GM19397 (cell line): ENCODE data around the gene ZNF341.
"Not testable (repeated sequence)": the region's sequence is repeated elsewhere in the genome, so short reads cannot be mapped to it uniquely, and the experiment has no call there.

Experiments used
- ATAC-seq: cut with Tn5 transposase; IDR thresholded peaks from one replicate; pipeline ENCODE4 v1.9.1; 2021; ENCODE audit warnings: mild to moderate bottlenecking, moderate library complexity; ENCODE audit not compliant: unreplicated experiment

The ZNF341 gene

GRCh38 chr20:33728463-33728862 is 3.3 kb upstream of the ZNF341 start:
- no peak for ATAC-seq

GRCh38 chr20:33729101-33729500 is 2.7 kb upstream of the ZNF341 start:
- ATAC-seq: no peak

- no peak for ATAC-seq
Measured at GRCh38 chr20:33730946-33731692, 677 bp upstream of the ZNF341 start.

GRCh38 chr20:33732166-33732970 is 572 bp downstream of the ZNF341 start:
- ATAC-seq: peak; percentile 55

- ATAC-seq: no peak
Measured at GRCh38 chr20:33733654-33734576, 2.1 kb downstream of the ZNF341 start.

GRCh38 chr20:33736962-33737361 is 5.2 kb downstream of the ZNF341 start:
- no peak for ATAC-seq

- no peak for ATAC-seq
Measured at GRCh38 chr20:33739493-33739892, 7.7 kb downstream of the ZNF341 start.

GRCh38 chr20:33740189-33740588 is 8.4 kb downstream of the ZNF341 start:
- no peak for ATAC-seq

- ATAC-seq: no peak
Measured at GRCh38 chr20:33744181-33744580, 12.4 kb downstream of the ZNF341 start.

GRCh38 chr20:33744773-33745385 is 13.1 kb downstream of the ZNF341 start:
- no peak for ATAC-seq

- ATAC-seq: no peak
Measured at GRCh38 chr20:33746325-33746998, 14.7 kb downstream of the ZNF341 start.

GRCh38 chr20:33751775-33752174 is 20.0 kb downstream of the ZNF341 start:
- ATAC-seq: no peak

- no peak for ATAC-seq
Measured at GRCh38 chr20:33753143-33753542, 21.3 kb downstream of the ZNF341 start.

- ATAC-seq: no peak
Measured at GRCh38 chr20:33753763-33754162, 22.0 kb downstream of the ZNF341 start.

GRCh38 chr20:33755936-33756490 is 24.2 kb downstream of the ZNF341 start:
- ATAC-seq: not testable (repeated sequence)

- ATAC-seq: no peak
Measured at GRCh38 chr20:33757046-33757445, 25.2 kb downstream of the ZNF341 start.

GRCh38 chr20:33757458-33757857 is 25.7 kb downstream of the ZNF341 start:
- no peak for ATAC-seq

GRCh38 chr20:33761698-33762250 is 30.0 kb downstream of the ZNF341 start:
- no peak for ATAC-seq

GRCh38 chr20:33765099-33765498 is 33.3 kb downstream of the ZNF341 start:
- no peak for ATAC-seq

GRCh38 chr20:33765592-33765991 is 33.8 kb downstream of the ZNF341 start:
- no peak for ATAC-seq
